GM19452 (cell line): ENCODE results near the gene KRTDAP.

ENCODE experiments used
- ATAC-seq: cut with Tn5 transposase; IDR thresholded peaks from one replicate; pipeline ENCODE4 v1.9.1; 2021; ENCODE audit not compliant: unreplicated experiment

Gene KRTDAP

GRCh38 chr19:35490364-35490763 lies at the start of gene KRTDAP:
Gene KRTDAP, minus strand, starts transcription at chr19:35490464. Its CDS starts 22 bp downstream, at chr19:35490442.
- ATAC-seq = no peak

- no peak for ATAC-seq
Measured at GRCh38 chr19:35539850-35540249, 49.6 kb upstream of the KRTDAP start.

DNA sequence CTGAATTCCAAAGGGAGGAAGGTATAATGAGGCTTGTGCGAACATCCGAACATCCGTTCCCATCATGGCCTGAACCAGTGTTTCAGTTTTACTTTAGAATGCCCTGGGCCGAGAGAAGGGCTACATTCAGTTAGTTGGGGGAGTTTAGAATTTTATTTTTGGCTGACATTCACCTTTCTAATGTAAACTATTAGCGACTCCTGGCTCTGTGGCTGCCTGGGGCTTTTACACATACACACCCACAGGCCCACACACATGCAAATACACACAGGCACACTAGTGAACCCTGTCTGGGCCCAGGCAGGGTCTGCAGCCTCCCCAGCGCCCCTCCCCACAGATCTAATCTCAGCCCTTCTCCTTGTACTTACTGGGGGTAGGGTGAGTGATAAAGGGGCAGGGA lies 49.0 kb upstream of the KRTDAP start:
- ATAC-seq = no peak

DNA sequence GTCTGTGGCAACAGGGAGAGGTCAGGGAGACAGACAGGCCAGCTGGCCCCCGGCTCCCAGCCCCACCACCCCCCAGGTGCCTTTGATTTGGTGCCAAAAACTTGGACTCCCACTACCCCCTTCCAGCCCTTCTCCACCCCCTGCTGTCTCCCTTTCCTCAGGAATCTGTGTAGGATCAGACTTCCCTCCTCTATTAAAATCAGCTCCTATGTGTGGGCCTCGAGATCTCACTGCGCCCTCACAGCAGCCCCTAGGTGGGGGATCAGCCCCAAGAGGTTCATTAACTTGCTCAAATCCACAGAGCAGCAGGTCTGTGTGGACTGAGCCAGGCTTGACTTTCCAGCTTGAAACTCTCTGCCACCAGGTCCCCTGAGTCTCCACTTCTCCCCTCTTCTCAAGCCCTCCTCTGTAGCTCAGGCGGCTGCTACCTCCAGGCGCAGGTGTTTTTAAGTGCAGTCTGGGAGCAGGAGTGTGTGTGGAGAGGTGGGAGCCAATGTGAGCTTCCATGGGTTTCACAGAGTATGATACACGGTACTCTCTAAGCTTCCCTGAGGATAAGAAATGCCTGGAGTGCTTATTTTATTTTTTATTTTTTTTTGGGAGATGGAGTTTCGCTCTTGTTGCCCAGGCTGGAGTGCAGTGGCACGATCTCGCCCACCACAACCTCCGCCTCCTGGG lies 44.7 kb upstream of the KRTDAP start:
- no peak for ATAC-seq

GRCh38 chr19:35533822-35534392 lies 43.6 kb upstream of the KRTDAP start:
- ATAC-seq = no peak

- ATAC-seq = no peak
Measured at GRCh38 chr19:35533201-35533821, 43.0 kb upstream of the KRTDAP start, which contains the start of gene GAPDHS. Gene GAPDHS, plus strand, starts transcription at chr19:35533456. Its CDS starts 72 bp downstream, at chr19:35533528.

DNA sequence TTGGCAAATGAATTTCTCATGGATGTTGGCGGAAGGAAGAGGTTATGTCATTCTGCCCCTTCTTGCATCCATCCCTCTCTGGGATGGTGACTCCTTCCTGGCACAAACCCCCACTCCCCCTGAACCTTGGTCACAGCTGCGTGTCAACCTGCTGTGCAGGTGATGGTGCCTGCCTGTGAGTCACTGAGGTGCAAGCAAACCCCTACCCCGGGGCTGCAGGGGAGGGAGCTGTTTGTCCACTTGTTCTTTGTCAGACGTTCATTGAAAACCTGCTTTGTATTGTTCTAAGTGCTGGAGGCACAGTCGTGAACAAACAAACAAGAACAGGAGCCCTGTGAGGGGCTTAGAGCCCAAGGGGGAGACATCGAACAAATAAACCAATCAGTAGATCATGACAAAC lies 41.0 kb upstream of the KRTDAP start:
- no peak for ATAC-seq

DNA sequence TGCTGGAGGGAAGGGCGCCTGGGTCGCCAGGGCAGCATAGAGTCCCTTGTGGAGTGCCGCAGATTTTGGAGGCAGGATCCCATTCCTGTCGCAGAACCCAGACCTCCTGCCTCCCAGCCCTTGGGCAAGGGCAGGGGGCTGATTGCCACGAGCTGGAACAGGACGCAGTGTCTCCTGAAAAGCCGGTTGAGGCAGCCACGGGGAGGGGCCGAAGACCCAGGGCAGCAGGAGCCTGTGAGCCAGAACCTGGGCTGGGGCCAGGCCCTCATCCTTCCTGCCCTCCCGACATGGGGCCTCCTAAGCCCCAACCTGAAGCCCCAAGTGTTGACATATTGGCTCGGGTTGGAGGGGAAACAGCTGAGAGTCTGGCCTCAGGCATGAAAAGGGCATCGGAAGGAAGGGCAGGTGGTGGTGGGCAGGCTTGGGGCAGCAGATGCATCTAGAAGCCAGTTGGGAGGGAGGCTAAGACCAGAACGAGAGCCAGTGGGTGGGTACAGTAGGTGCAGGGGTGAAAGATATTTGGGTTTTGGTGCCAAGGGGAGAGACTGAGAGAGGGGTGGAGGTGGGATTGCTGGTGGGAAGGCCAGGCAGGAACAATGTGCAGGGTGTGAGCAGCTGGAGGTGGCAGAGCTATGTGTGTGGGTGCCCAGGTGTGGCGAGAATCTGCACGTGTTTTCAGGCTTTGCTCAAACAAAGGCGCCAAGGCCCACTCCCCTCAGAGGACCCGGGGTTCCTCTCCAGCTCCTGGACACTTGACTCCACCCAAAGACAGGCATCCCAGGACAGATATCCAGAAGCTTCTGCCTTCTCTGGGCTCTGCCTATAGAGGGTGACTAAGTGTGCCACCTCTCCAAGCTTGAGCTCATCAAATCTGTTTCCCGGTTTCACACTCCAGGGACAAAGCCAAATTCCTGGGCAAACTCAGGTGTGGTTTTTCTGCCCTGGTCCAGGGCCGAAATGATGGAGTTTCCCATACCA lies 39.3 kb upstream of the KRTDAP start:
- ATAC-seq = no peak

GRCh38 chr19:35528218-35529038 lies 38.2 kb upstream of the KRTDAP start, which contains the start of gene SBSN:
Gene SBSN, minus strand, starts transcription at chr19:35528311. Its CDS starts 30 bp downstream, at chr19:35528281.
- no peak for ATAC-seq

DNA sequence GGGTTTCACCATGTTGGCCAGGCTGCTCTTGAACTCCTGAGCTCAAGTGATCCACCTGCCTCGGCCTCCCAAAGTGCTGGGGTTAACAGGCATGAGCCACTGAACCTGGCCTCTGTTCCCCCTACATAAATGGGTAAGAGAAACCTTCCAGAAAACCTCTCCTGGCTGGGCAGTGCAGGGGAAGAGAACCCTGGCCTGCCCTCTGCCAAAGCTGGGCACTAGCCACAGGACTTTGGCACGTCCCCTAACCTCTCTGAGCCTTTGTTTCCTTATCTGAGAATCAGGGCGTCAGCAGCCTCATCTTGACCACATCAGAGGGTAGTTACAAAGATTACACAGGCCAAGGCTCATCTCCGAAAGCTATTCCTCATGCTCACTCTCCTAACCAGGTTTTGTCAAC lies 35.6 kb upstream of the KRTDAP start:
- no peak for ATAC-seq

- ATAC-seq = no peak
Measured at GRCh38 chr19:35524181-35524837, 34.0 kb upstream of the KRTDAP start.

DNA sequence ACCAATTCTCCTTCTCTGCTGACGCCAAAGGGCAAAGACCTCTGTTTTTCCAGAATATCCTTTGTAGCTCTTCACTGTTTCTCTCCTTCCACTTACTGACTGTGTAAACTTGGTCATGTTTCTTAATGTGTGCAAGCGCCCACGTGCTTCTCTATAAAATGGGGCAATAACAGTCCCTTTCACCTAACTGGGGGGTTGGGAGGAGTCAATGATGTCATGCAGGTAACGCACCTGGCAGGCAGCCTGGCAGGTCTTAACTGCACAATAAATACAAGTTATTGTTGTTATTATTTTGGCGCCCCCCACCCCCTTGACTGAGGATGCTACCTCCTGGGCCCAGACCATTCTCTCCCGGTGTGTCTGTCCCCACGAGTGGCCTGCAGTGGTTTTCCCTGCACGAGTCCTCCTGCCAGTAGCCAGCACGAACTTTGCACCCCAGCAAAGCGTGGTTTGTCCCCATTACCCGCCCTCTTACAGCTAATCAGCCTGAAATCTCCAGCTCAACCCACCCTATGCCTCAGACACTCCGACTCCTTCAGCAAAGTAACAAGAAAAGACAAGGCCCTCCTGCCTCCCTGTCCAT lies 32.6 kb upstream of the KRTDAP start:
- ATAC-seq = no peak

DNA sequence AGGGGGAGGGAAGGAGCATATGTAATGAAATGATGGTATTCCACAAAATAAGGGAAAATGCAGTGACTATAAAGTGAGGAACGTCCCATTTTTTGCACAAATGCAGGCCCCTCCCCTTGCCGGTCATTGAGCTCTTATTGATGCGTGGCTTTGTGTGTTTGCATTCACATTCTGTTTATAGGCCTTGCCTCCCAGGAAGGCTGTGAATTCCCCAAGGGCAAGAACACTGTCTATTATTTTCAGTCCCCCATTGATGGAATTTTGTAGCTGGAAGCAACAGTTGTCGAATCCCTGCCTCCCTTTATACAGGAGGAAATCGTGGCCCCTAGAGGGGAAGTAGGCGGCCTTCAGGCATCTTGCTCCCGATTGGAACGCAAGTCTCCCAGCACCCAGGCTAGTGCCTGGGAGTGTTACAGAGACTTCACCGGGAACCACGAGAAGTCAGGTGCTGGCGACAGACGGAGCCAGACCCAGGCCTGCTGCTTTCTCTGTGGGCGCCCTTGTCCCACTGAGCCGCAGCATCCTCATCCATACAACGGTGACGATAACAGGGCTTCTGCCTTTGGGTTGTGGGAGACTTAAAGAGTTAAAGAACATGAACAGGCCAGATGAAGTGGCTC lies 31.0 kb upstream of the KRTDAP start:
- ATAC-seq = no peak

DNA sequence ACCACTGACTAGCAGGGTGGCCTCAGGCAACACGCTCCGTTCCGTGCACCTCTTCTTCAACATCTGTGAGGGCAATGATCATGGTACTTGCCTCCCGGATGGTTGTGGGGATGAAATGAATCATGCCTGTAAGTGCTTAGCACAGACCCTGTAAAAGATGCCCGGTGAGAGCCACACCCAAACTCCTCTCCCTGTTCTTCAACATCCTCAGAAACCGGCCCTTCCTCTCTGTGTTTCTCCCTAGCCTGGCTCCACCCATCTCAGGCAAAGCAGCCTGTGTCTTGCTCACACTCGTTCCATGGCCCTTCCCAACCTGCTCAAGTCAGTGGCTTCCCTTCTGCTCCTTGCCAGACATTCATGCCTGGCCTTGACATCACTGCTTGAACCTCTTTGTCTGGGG lies 29.0 kb upstream of the KRTDAP start:
- no peak for ATAC-seq

GRCh38 chr19:35518313-35518712 lies 28.0 kb upstream of the KRTDAP start:
- ATAC-seq = no peak

DNA sequence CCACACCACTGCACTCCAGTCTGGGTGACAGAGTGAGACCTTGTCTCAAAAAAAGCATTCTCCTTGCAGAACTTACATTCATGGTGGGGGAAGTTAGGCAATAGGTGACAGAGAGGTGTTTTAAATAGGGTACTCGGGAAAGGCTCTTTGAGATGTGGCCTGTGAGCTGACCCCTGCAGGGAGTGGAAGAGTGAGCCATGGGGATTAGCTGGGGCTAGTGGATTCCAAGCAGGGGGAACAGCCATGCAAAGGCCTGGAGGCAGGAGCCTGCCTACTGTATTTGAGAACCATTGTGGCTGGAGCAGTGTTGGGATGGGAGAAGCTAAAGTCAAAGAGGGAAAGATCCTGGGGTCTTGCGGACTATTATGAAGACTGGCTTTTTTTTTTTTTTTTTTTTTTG lies 27.1 kb upstream of the KRTDAP start:
- ATAC-seq = no peak

- no peak for ATAC-seq
Measured at GRCh38 chr19:35516310-35516709, 26.0 kb upstream of the KRTDAP start.

GRCh38 chr19:35514282-35514809 lies 24.1 kb upstream of the KRTDAP start:
- ATAC-seq = no peak
